ENCODE data around the gene MGME1.

MGME1 gene

GRCh38 chr20:17968366-17969277, at the start of gene MGME1, which contains the start of gene SNX5:
TSS of gene MGME1 (plus strand) at chr20:17969018. CDS start at chr20:17969860, 842 bp downstream.
TSS of gene SNX5 (minus strand) at chr20:17968794. CDS start at chr20:17968425, 369 bp downstream.
- peak; percentile 99 for DNase-seq

GRCh38 chr20:17919149-17919548, 49.7 kb upstream of the MGME1 start:
- no peak for DNase-seq

GRCh38 chr20:17921774-17922173, 47.0 kb upstream of the MGME1 start:
- peak; percentile 37 for DNase-seq

GRCh38 chr20:17925141-17925939, 43.5 kb upstream of the MGME1 start:
- DNase-seq, result peak; percentile 54

- DNase-seq, result no peak
Observed at GRCh38 chr20:17925940-17926300, 42.9 kb upstream of the MGME1 start.

GRCh38 chr20:17928211-17928611, 40.6 kb upstream of the MGME1 start:
- DNase-seq, result no peak

GRCh38 chr20:17928633-17929311, 40.0 kb upstream of the MGME1 start:
- no peak for DNase-seq

- no peak for DNase-seq
Observed at GRCh38 chr20:17931513-17931912, 37.3 kb upstream of the MGME1 start.

GRCh38 chr20:17932396-17932795, 36.4 kb upstream of the MGME1 start:
- DNase-seq, result no peak

- no peak for DNase-seq
Observed at GRCh38 chr20:17933121-17933520, 35.7 kb upstream of the MGME1 start.

- no peak for DNase-seq
Observed at GRCh38 chr20:17933711-17934110, 35.1 kb upstream of the MGME1 start.

GRCh38 chr20:17934141-17934862, 34.5 kb upstream of the MGME1 start:
- DNase-seq, result no peak

- no peak for DNase-seq
Observed at GRCh38 chr20:17935186-17935585, 33.6 kb upstream of the MGME1 start.

GRCh38 chr20:17935761-17936160, 33.1 kb upstream of the MGME1 start:
- DNase-seq, result peak; percentile 51

GRCh38 chr20:17936286-17936760, 32.5 kb upstream of the MGME1 start:
- DNase-seq, result no peak

- no peak for DNase-seq
Observed at GRCh38 chr20:17936761-17937732, 31.8 kb upstream of the MGME1 start.

GRCh38 chr20:17938871-17939619, 29.8 kb upstream of the MGME1 start:
- DNase-seq, result peak; percentile 89

- DNase-seq, result peak; percentile 50
Observed at GRCh38 chr20:17939622-17940223, 29.1 kb upstream of the MGME1 start.

- peak; percentile 51 for DNase-seq
Observed at GRCh38 chr20:17940224-17940971, 28.4 kb upstream of the MGME1 start.
